ENCODE results near the gene FHIT.
"Not testable (repeated sequence)": the region's sequence is repeated elsewhere in the genome, so short reads cannot be mapped to it uniquely, and the experiment has no call there.

The FHIT gene

DNA sequence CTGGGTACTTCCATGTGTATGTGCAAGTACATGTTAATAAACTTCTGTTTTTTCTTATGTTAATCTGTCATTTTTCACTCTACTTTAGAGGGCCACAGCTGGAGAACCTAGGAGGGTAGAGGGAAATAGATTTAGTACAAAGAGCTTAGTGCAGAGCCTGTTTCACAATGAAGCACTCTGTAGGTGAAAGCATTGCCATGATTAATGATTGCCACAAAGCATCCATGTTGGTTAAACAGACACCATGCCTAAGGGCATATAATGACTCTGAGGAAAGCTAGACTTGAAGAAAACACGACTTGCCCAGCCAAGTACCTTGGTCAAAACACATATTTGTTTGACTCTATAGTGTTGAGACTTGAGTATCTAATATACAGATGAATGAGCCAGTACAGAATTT is 338.4 kb downstream of the FHIT start:
- no peak for DNase-seq

DNA sequence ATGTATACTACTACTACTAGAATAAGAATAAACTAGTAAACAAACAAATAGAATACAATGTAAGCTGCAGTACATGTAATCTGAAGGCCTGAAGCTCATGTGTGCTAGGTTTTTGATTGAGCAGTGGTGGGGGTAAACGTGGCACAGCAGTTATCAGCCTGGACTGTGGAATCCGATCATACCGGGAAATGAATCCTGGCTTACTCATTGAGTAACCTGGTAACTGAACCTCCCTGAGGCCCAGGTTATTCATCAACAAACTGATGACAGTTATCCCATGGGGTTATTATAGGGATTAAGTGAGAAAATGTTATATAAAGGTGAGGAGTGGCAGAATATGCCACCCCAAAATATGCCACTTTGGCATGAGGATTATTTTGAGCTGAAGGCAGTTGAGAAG is 339.1 kb downstream of the FHIT start:
- DNase-seq = no peak

DNA sequence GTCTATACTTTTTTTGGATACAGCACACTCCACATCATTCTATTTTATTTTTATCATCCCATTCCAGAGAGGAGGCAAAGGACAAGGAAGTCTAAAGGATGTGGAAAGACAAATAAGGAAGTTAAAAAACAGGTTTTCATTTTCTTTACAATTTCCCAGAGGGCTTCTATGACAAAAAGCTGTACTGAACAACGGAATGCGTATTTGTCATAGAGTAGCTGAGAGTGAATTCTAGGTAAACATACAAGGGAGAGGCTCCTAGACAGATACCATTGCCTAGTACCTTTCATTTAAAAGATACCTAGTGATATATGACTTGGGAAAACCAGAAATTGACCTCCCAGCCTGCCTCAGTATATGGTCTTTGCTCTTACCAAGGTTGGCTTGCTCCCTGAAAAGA is 341.7 kb downstream of the FHIT start:
- no peak for DNase-seq

DNA sequence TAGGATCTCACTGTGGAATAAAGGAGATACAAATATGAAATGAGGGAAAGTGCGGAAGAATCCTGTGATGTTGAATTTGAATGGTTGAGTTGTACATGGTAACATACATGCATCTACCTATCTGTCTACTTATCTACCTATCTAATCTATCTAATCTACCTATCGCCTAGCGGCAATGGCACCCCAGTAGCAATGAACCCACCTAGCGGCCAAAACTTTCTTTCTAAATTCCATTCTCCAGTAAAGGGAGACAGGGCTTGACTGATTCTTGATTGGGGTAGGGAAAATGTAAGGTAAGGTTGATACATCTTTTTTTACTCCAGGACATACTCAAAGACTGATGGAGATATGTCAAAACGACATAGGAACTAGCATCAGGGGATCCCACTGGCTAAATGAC is 345.0 kb downstream of the FHIT start:
- no peak for DNase-seq

DNA sequence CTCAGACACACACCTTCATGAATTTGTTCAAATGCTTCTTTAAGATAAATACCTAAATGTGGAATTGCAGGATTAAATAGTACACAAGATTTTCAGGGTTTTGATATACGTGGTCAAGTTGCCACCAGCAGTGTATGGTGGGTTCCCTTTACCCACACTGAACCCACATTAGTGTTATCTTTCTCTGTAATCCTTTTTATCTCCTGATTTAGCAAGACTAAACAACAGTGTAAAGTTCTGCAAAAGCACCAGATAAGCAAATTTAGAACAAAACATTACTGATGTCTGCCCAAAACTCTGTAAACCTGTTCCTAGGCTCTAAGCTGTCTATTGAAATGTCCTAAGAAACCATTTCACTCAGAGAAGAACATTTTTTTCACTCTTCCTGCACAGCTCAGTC is 352.9 kb downstream of the FHIT start:
- DNase-seq = no peak

DNA sequence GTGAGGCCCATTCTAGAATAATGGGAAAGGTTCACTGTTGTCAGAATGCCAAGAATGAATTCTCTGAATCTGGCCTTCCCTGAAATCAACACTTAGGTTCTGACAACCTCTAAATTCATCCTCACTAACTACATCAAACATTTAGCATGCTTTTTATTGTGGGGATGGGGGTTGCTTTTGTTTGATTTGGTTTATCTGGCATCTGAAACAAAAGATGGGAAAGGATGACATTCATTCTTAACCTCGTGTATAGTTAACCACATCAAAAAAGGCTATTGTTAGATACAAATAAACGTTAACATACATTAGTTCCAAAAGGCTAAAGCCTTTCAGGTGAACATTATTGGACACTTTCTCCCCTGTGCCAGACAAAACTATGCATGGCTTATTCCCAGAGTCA is 357.3 kb downstream of the FHIT start:
- DNase-seq = no peak

DNA sequence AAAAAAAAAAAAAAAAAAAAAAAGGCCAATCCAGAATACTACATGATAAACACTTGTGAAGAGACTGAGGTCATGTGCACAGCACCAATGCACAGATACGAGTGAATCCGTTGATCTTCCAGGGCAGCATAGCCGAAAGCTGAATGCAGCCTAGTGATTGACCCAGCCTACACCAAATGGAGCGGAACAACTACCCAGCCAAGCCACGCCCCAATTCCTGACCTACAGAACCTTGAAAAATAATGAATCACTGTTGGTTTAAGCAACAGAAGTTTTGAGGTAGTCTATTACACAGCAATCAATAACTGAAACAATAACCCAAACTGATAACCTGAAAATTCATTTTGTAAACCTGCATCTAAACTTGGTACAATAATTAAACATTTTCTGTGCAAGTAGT is 361.0 kb downstream of the FHIT start:
- DNase-seq = no peak

DNA sequence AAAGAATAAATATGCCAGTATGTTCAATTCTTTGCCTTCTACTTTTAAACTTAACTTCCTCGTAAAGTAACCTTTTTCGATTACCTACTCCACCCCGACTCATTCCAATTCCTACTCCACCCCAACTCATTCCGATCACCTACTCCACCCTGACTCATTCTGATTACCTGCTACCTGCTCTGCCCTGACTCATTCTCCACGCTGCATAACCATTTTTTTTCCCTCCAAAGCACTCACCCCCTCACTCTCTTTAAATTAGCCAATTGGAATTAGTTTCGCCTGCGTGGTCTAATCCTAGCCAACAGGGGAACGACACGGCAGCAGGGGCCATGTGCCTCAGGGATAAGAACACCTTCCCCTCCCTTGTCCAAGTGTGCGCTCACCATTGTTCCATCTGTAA is 362.3 kb downstream of the FHIT start:
- DNase-seq = not testable (repeated sequence)

DNA sequence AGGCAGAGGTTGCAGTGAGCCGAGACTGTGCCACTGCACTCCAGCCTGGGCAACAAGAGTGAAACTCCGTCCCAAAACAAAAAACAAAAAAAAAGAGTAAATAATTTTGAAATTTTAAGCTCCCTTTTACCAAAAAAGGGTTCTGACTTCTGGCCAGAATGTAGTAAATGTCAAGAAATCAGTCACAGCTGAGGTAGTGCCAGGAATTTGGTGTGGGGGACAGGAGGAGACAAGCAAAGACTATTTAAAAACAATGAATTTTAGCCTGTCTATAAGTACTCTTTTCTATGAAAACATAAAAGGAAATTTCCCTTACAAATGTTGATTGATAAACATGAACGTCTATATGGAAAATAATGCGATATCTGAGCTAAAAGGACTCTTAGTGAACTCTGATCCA is 363.7 kb downstream of the FHIT start:
- DNase-seq = no peak

DNA sequence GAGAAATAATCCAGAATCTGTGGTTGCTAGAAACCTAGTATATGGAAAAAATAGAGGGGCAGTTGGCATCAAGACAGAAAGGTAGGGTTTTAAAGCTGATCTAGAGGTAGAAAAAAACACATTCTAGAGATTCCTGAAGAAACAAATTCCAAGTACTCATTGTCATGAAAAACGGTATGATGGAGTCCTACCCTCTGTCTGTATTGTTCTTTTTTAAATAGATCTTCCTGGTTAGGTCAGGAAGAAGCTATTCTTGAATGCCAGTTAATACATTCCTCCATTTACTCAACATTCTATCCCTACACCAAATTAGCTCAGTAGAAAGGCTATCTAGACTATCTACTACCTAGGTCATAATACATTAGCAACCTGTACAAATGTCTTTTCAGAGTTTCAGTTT is 364.7 kb downstream of the FHIT start:
- DNase-seq = no peak

DNA sequence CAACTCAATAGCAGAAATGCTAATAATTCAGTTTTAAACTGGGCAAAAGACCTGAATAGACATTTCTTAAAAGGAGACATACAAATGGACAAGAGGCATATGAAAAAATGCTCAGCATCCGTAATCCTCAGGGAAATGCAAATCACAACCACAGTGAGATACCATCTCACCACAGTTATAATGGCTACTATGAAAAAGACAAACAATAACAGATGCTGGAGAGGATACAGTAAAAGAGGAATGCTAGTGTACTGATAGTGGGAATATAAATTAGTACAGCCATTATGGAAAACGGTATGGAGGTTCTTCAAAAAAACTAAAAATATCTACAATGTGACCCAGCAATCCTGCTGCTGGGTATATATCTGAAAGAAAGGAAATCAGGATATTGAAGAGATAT is 367.2 kb downstream of the FHIT start:
- DNase-seq = no peak

DNA sequence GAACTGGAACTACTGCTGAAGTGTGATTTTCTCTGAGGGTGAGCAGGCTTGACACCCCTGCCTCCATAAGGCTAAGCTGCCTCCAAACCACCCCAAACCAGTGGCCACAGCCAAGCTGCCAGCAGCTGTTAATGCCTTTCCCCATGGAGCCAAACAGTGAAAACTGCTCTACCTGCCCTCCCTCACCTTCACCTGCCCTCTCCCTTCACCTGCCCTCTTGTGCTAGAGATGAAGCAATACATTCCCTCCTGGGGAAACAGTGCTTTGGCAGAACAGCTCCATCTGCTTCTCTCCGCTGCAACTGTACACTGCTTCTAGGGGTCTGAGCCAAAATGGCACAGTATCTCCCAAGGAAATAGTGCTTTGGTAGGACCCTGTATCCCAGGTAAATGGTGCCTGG is 374.1 kb downstream of the FHIT start:
- DNase-seq = no peak

DNA sequence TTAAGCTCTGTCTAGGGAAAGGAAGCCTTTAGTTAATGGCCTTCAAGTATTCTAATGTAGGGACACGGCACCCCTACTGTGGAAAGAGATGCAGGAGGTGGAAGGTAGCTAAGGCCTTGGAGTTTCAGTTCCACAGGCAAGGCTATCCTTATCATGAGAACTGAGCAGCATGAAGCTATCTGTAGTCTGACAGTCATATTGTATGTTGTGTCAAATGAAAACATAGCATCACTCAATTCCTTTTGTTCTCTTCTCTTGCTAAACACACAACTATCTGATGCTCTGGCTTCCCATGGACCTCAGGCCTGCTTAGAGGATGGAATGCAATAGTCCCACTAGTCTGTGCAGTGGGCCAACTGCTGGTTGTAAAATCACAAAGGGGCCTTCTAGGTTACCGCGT is 380.9 kb downstream of the FHIT start:
- no peak for DNase-seq

DNA sequence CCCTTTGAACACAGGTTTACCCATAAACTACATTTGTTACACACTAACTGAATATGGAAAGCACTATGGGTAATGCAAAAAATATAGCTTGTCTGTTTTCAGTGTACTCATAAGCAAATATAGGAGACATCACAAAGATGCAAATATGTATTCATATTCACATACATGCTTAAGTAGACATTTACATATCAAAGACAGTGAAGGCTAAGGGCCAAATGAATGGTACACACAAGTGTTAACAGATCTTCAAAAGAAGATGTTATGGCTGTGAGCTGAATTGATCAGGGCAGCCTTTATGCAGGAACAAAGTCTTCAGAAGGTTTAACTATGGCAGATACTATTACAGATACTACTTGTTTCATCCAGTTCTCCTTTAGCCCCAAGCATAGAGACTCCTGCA is 384.1 kb downstream of the FHIT start:
- DNase-seq = no peak

DNA sequence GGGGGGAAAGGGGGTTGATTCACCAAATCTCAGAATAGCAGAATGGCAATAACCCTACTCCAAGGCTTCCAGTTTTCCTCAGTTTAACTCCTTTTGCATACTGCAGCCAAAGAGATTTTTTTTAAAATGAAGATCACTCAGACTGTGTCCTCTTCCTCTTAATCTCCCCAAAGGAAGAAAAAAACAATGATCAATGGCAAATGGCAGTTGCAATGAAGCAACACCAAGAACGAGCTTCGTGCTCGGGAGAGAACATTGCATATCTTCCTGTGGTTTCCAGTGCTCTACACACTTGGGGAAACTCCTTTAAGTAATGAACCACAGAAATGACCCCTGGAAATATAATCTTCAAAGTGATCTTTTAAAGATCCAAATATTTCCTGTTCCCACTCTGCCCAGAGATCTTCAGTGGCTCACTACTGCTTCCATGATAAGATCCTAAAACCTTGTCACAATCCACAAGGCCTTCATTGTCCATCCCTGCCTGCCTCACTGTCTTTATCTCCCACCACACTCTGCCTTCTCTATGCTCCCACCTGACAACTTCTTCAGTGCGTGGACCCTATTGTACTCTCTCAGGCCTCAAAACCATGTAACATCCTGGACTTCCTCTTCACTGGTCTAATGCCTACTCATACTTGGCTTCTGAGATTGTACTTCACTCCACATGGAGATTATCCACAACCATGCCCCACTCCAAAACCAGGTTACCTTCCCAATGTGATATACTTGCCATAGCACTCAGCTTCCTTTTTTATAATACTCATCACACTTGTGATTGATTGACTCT is 394.8 kb downstream of the FHIT start:
- no peak for DNase-seq

DNA sequence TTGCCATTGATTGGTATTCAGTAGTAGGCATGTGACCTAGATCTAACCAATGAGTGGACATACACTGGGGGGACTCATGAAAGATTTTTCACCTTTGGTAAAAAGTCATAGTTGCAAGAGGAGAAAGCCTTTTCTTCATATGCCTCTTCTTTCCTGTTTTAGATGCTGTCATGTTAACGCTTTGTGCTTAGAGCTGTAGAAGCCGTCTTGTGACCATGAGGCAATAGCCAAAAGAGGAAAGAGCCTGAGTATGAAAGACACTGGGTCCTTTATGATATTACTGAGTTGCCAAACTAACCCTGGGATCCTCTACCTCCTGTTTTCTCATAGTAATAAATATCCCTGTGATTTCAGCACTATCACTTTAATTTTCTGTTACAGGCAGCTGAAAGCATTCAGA is 396.0 kb downstream of the FHIT start:
- no peak for DNase-seq

DNA sequence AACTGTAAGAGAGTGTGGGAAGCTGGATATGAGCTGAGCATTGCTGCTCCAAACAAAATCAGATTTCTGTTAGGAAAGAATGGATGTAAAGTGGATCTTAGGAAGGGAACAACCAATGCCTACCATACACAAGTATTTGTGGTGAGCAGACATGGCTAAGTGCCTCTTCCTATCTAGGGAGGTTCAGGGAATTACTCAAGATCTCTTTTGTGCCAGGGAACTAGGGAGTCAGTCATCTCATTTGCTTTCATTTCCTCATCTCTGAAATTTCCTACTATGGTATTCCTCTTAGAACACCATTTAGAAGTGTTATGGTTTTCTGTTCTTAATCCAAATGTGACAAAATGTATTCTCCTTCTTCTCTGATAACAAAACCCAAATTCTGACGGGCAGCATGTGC is 396.5 kb downstream of the FHIT start:
- DNase-seq = no peak

DNA sequence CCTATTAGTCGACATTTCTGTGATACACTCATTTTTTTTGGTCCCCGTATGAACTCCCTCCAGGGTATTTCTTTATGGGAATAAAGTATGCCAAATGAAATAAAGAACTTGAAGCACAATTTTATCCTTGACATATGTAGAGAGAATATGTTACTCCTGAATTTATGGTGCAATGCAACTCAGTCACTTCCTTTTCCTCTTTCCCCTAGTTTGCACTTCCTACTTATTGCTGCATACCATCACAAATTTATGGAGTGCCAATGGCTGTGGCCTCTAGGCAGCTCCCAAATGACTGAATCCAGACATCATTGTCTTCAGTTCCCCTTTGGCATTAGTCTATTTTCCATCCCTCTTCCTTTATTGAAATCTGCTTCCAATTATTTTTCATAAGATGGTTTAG is 403.5 kb downstream of the FHIT start:
- no peak for DNase-seq

DNA sequence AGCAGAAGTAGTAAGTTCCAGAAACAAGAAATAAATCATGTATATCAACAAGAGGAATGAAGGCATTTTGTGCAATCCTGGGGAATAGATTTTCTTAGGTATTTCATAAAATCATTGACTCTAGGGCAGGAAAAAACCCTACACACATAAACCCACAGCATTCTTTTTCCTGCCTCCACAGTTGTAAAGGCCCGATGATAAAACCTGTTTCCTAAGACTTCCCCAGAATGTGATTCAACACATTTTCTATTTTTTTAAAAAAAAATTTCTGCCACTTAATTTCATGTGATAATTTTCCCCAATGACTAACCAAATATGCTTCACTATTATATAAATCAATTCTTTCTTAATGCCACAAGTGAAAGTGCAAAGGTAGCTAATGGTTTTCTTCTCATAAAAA is 407.0 kb downstream of the FHIT start:
- DNase-seq = no peak

DNA sequence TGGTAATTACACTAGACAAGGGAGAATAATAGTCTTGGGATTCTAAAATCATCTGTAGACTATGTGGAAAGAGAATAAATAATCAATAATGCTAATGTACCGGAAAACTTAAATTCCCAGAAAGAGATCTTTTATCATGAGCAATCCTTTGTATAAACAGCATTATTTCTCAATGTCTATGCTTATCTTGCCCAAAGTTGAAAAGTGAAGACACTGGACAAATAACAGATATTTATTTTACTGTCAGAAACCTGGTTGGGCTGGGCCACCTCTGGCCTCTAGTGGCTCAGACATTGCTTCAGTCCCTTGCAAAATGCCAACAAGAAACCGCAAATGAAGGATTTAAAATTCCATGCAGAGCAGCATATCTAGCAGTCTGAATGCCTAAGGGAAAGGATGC is 409.9 kb downstream of the FHIT start:
- DNase-seq = no peak

DNA sequence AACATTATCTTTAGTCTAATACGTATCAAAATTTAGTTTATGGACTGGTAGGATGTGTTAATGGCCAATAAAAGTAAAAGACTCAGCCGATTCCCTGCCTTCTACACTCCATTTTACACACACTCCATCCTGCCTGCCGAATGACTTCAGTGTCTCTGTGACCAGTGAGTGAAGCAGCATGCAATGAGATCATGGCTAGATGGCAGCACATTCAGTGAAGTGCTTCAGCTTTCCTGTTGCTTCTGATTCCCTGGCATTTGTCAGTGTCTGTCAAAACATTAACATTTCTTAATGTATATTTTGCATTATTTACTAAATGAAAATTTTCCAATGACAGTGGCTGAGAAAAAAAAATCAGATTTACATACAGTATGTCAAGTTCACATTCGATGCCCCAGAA is 412.0 kb downstream of the FHIT start:
- no peak for DNase-seq

DNA sequence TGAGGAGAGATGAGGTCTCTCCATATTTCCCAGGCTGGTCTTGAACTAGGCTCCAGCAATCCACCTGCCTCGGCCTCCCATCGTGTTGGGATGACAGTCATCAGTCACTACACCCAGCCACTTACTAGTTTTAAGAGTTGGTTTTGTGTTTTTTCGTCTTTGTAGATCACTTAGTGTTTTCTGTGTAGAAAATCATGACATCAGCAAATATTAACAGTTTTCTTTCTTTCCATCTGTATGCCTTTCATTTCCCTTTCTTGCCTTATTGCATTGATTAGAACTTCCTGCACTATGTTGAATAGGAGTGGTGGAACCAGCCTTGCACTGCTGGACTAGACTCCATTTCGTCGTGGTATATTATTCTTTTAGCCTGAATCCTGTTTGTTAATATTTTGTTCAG is 415.5 kb downstream of the FHIT start:
- no peak for DNase-seq

DNA sequence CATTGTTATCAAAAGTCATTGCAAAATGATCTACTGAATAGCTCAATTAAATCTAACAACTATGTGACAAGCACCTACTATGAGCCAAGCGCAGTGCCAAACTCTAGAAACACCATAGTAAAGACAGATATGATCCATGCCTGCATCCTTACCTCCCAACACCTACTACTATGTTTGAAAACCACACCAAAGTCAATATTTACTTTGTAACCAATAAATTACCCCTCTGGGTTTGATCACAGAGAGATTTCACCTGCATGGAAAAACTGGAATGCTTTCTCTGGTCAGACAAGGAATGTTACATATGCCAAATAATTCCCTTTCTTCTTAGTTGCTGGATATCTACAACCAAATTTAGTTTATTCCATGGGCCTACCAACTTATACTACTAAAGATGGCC is 422.2 kb downstream of the FHIT start:
- no peak for DNase-seq

DNA sequence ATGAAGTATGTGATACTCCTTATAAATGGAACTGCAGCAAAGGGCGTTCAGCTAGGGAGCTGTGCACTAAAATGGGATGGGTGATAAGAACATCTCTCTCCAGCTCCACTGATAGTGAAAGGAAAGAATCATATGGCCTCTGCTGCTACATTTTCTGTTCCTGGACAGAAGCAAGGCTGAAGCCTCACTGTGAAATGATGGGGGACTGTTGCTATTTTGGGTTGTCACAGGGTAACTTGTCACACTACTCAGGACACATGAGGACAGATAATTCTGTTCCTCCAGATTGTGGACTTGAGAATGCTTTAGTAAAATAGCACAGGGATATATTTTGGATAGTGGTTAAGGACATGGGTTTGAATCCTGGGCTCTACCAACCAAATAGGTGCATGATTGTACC is 423.6 kb downstream of the FHIT start:
- DNase-seq = no peak

DNA sequence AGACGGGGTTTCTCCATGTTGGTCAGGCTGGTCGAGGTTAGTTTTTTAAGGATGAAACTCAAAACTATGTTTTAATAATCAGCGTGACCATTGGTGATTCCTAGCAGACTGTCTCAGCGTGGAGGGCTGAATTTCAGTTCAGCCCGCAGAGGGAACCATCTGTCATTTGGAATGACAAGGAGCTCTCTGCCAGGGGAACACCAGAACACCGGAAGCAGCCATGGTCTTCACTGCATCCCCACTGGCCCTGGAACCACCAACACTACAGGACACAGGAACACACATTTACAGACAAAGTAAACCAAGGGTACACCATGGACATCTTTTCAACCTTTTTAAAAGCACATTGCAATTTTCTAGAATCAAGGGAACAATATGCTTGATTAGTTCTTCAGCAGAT is 424.7 kb downstream of the FHIT start:
- no peak for DNase-seq

DNA sequence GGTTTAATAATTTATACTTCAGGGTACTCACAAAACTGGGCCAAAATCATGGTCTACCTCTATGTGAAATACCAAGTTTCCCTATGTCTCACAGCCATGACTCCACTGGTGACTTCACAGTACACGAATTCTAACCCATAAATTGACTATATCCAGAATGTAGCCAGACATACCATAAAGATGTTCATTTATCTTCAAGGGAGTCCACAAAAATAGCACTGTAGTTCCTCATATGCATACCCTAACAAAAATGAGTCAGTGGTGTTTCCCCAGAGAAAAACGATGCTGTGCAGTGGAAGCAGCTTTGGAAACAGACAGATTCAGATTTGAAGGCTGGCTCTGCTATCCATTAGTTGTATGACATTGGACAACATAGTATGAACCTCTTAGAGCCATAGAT is 438.8 kb downstream of the FHIT start:
- DNase-seq = no peak
